ENCODE measurements around the gene FJX1.

Gene FJX1

DNA sequence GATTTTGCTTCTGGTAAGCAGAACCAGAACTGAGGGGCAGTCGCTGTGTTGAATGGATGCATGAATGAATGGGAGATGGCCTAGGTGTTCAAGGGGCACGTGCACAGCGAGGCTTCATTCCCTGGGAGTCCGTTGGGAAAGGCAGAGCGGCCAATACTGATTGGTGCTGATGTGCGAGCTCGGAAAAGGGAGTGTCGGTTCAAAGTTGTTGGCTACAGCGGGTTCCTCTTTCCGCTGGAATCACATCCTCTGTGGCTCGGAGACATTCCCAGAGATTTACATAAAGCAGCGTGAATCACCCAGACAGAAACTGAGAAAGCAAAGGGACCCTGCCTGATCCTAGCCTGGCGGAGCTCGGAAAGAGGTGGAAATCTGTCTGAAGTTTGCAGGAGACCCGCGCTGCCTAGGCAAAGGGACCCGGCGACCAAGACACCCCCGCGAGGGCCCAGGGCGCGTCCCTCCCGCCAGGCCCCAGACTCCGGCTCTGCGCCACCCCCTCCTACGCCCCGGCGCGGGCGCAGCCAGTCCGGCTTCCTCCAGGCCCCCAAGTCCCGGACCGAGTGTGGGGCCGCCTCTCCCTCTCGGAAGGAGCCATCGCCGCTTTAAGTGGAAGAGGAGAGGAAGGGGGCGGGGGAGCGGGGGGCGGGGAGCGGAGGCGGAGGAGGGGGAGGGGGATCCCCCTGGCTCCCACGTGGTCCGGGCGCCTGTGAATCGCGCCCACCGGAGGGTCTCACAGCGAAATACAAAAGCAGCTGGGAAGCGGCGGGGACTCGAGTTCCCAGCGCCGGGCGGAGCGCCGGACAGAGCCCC lies at the start of gene FJX1:
TSS of gene FJX1 (plus strand) at position 774 of the 810 bp plus-strand sequence. CDS start 177 bp downstream, outside the sequence.
- no peak for TF ChIP-seq TCF12 (IDR thresholded peaks at IDR 0.05; ENCODE audit: low read depth)
- TF ChIP-seq, protein P1, sequence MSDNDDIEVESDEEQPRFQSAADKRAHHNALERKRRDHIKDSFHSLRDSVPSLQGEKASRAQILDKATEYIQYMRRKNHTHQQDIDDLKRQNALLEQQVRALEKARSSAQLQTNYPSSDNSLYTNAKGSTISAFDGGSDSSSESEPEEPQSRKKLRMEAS (IDR thresholded peaks at IDR 0.05) = peak; percentile 72
- TF ChIP-seq FOXM1 (IDR thresholded peaks at IDR 0.05; ENCODE audit: borderline replicate concordance, low read depth) = no peak
- peak; percentile 54; the same call in 1 of the 2 replicates for TF ChIP-seq TAF1 (IDR thresholded peaks at IDR 0.05; ENCODE audit: low read depth)
- peak; percentile 70 for TF ChIP-seq USF1 (IDR thresholded peaks at IDR 0.05)
- no peak; the same call in 1 of the 2 replicates for TF ChIP-seq EGR1 (IDR thresholded peaks at IDR 0.05)
- peak; percentile 85; the same call in 1 of the 2 replicates for TF ChIP-seq ZBTB7A (IDR thresholded peaks at IDR 0.05; ENCODE audit: low read depth)

DNA sequence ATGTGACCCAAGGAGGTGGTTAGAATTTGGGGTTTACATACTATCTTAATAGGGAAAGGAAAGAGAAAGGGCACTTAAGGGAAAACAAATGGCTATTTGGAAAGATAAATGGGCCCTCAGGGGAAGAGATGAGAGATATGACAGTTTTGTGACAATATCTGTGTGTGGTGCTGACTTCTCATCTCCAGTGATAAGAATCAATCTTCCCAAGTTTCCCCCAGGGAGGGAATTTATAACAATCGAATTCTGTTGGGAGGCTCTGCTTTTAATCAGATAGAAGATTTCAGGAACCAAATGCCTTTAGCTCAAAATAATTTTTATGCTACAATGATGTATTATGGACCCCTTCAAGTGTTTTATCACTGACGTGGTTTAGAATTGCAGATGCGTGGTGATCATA lies 46.6 kb upstream of the FJX1 start:
- TF ChIP-seq USF1 (IDR thresholded peaks at IDR 0.05) = no peak
- TF ChIP-seq FOXM1 (IDR thresholded peaks at IDR 0.05; ENCODE audit: borderline replicate concordance, low read depth) = no peak
- TF ChIP-seq ZBTB7A (IDR thresholded peaks at IDR 0.05; ENCODE audit: low read depth) = no peak
- TF ChIP-seq YY1 (IDR thresholded peaks at IDR 0.05; ENCODE audit: low read depth) = no peak
- TF ChIP-seq TAF1 (IDR thresholded peaks at IDR 0.05; ENCODE audit: low read depth) = no peak
- TF ChIP-seq CREB1 (IDR thresholded peaks at IDR 0.05; ENCODE audit: low read depth) = no peak
- TF ChIP-seq CEBPB (IDR thresholded peaks at IDR 0.05) = no peak
- no peak for TF ChIP-seq TEAD4 (IDR thresholded peaks at IDR 0.05)
- TF ChIP-seq EGR1 (IDR thresholded peaks at IDR 0.05) = no peak
- no peak for TF ChIP-seq REST (IDR thresholded peaks at IDR 0.05; ENCODE audit: low read depth)
- TF ChIP-seq TCF12 (IDR thresholded peaks at IDR 0.05; ENCODE audit: low read depth) = no peak
- TF ChIP-seq, protein P1 (IDR thresholded peaks at IDR 0.05) = no peak
- TF ChIP-seq EP300 (IDR thresholded peaks at IDR 0.05; ENCODE audit: borderline replicate concordance) = no peak

DNA sequence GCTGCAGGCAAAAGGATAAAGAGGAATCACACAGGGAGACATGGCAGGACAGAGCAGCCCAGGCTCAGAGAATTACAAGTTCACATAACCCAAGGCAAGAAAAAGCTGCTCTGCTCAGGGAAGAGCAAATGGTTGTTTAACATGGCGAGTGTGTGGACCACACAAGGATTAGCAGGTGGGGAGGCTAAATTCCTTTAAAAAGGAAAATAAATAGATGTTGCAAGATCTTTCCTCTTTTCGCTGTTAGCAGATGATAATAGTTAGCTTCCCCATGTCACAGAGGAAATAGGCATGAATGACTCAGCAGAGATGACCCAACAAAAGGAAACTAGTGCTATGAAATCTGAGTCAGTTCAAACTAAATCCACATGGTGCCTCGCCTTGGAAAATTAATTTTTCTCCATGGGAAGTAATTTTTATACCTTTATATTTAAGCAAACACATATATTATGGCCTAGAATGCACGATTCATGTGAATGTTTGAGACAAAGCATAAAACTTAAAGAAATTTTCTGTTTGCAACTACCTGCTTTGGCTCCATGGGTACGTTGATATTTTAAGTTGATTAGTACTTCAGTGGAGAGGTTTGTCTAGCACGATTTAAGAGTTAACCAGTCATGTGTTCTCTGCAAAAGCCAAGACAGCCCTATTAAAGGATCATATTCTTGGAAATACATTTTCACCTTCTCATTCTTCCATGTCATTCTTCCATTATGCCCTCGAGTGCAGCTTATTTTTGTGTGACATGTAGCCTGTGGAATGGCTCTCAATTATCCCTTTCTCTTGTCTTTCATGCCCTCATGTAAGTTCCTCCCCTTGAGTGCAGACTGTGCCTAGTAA lies 38.5 kb upstream of the FJX1 start:
- TF ChIP-seq NFIC (IDR thresholded peaks at IDR 0.05) (no peak), CREB1 (IDR thresholded peaks at IDR 0.05; ENCODE audit: low read depth) (no peak), TEAD4 (IDR thresholded peaks at IDR 0.05) (no peak), ZBTB7A (IDR thresholded peaks at IDR 0.05; ENCODE audit: low read depth) (no peak), USF1 (IDR thresholded peaks at IDR 0.05) (no peak), CEBPB (IDR thresholded peaks at IDR 0.05) (no peak), REST (IDR thresholded peaks at IDR 0.05; ENCODE audit: low read depth) (no peak), FOXM1 (IDR thresholded peaks at IDR 0.05; ENCODE audit: borderline replicate concordance, low read depth) (no peak), EGR1 (IDR thresholded peaks at IDR 0.05) (no peak), TAF1 (IDR thresholded peaks at IDR 0.05; ENCODE audit: low read depth) (no peak), TCF12 (IDR thresholded peaks at IDR 0.05; ENCODE audit: low read depth) (no peak), EP300 (IDR thresholded peaks at IDR 0.05; ENCODE audit: borderline replicate concordance) (no peak), YY1 (IDR thresholded peaks at IDR 0.05; ENCODE audit: low read depth) (no peak), RAD21 (IDR thresholded peaks at IDR 0.05; ENCODE audit: low read depth) (no peak)
- TF ChIP-seq, protein P1 (IDR thresholded peaks at IDR 0.05) = no peak

- TF ChIP-seq TAF1 (IDR thresholded peaks at IDR 0.05; ENCODE audit: low read depth) (no peak), USF1 (IDR thresholded peaks at IDR 0.05) (no peak), REST (IDR thresholded peaks at IDR 0.05; ENCODE audit: low read depth) (no peak), TCF12 (IDR thresholded peaks at IDR 0.05; ENCODE audit: low read depth) (no peak)
Observed at GRCh38 chr11:35580397-35580781, 37.9 kb upstream of the FJX1 start.
